Measurements from ENCODE around the gene CZIB. TPM values are rescaled to one million over a fixed set of nuclear protein-coding genes. Genes with fewer than 3 reads are reported as not detected.

CZIB gene
- total and polyA plus RNA-seq, 2 of the 13 experiments (the other 11 are each of a cell fraction or from before 2014, with no cell fraction given) = 49.2 to 67.0 TPM

- TF ChIP-seq, protein P1, sequence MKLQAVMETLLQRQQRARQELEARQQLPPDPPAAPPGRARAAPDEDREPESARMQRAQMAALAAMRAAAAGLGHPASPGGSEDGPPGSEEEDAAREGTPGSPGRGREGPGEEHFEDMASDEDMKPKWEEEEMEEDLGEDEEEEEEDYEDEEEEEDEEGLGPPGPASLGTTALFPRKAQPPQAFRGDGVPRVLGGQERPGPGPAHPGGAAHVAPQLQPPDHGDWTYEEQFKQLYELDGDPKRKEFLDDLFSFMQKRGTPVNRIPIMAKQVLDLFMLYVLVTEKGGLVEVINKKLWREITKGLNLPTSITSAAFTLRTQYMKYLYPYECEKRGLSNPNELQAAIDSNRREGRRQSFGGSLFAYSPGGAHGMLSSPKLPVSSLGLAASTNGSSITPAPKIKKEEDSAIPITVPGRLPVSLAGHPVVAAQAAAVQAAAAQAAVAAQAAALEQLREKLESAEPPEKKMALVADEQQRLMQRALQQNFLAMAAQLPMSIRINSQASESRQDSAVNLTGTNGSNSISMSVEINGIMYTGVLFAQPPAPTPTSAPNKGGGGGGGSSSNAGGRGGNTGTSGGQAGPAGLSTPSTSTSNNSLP (IDR thresholded peaks at IDR 0.05; ENCODE audit: low read depth, low read length) = 0 out of 2 replicates have a peak, but pooled peaks have one; percentile 31
- TF ChIP-seq, protein P2, sequence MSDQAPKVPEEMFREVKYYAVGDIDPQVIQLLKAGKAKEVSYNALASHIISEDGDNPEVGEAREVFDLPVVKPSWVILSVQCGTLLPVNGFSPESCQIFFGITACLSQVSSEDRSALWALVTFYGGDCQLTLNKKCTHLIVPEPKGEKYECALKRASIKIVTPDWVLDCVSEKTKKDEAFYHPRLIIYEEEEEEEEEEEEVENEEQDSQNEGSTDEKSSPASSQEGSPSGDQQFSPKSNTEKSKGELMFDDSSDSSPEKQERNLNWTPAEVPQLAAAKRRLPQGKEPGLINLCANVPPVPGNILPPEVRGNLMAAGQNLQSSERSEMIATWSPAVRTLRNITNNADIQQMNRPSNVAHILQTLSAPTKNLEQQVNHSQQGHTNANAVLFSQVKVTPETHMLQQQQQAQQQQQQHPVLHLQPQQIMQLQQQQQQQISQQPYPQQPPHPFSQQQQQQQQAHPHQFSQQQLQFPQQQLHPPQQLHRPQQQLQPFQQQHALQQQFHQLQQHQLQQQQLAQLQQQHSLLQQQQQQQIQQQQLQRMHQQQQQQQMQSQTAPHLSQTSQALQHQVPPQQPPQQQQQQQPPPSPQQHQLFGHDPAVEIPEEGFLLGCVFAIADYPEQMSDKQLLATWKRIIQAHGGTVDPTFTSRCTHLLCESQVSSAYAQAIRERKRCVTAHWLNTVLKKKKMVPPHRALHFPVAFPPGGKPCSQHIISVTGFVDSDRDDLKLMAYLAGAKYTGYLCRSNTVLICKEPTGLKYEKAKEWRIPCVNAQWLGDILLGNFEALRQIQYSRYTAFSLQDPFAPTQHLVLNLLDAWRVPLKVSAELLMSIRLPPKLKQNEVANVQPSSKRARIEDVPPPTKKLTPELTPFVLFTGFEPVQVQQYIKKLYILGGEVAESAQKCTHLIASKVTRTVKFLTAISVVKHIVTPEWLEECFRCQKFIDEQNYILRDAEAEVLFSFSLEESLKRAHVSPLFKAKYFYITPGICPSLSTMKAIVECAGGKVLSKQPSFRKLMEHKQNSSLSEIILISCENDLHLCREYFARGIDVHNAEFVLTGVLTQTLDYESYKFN (CRISPR knock-in tag; conservative IDR thresholded peaks at IDR 0.05) = peak; percentile 88
- no peak; the same call in 1 of the 2 replicates for TF ChIP-seq ZNF547 (CRISPR knock-in tag; IDR thresholded peaks at IDR 0.05)
- peak; percentile 62; the same call in 1 of the 2 replicates for TF ChIP-seq ARID5B (CRISPR knock-in tag; IDR thresholded peaks at IDR 0.05)
- TF ChIP-seq, protein P3, sequence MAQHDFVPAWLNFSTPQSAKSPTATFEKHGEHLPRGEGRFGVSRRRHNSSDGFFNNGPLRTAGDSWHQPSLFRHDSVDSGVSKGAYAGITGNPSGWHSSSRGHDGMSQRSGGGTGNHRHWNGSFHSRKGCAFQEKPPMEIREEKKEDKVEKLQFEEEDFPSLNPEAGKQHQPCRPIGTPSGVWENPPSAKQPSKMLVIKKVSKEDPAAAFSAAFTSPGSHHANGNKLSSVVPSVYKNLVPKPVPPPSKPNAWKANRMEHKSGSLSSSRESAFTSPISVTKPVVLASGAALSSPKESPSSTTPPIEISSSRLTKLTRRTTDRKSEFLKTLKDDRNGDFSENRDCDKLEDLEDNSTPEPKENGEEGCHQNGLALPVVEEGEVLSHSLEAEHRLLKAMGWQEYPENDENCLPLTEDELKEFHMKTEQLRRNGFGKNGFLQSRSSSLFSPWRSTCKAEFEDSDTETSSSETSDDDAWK (CRISPR knock-in tag; IDR thresholded peaks at IDR 0.05) = no peak
- TF ChIP-seq GZF1 (CRISPR knock-in tag; IDR thresholded peaks at IDR 0.05) = 0 out of 2 replicates have a peak, but pooled peaks have one; percentile 43
- peak; percentile 76; the same call in 1 of the 2 replicates for TF ChIP-seq ZNF292 (CRISPR knock-in tag; IDR thresholded peaks at IDR 0.05; ENCODE audit: borderline replicate concordance, low read depth)
- TF ChIP-seq ELF3 (CRISPR knock-in tag; IDR thresholded peaks at IDR 0.05) = peak; percentile 6; the same call in 1 of the 2 replicates
- no peak for TF ChIP-seq ZNF446 (CRISPR knock-in tag; IDR thresholded peaks at IDR 0.05)
- peak; percentile 24 for TF ChIP-seq TEAD3 (CRISPR knock-in tag; optimal IDR thresholded peaks at IDR 0.05; ENCODE audit: borderline replicate concordance)
- peak; percentile 26; the same call in 1 of the 2 replicates for TF ChIP-seq JUN (CRISPR knock-in tag; IDR thresholded peaks at IDR 0.05)
- peak; percentile 31; the same call in 1 of the 2 replicates for TF ChIP-seq HMG20A (CRISPR knock-in tag; IDR thresholded peaks at IDR 0.05; ENCODE audit: borderline replicate concordance)
- no peak for TF ChIP-seq NRL (CRISPR knock-in tag; IDR thresholded peaks at IDR 0.05; ENCODE audit: borderline replicate concordance)
- TF ChIP-seq NR2F6 (IDR thresholded peaks at IDR 0.05) = peak; percentile 69
- peak; percentile 72 for TF ChIP-seq NR2F6 (CRISPR knock-in tag; IDR thresholded peaks at IDR 0.05)
- TF ChIP-seq NCOR1 (IDR thresholded peaks at IDR 0.05; ENCODE audit: borderline replicate concordance, low read length) = 0 out of 2 replicates have a peak, but pooled peaks have one; percentile 75
- no peak for TF ChIP-seq LCORL (IDR thresholded peaks at IDR 0.05)
- peak; percentile 81 for TF ChIP-seq LCORL (CRISPR knock-in tag; IDR thresholded peaks at IDR 0.05)
- TF ChIP-seq SOX13 (IDR thresholded peaks at IDR 0.05) = no peak
- TF ChIP-seq SOX13 (CRISPR knock-in tag; conservative IDR thresholded peaks at IDR 0.05 in 1 of 2, IDR thresholded peaks at IDR 0.05 in 1 of 2) = peak in 1 of 2 experiments; percentile 36; a peak in 1 of 4 replicates
- TF ChIP-seq RARA (CRISPR knock-in tag; IDR thresholded peaks at IDR 0.05) = peak; percentile 80
These were observed 24.4 kb downstream of the CZIB start (continued) for GRCh38 chr1:53196017-53196484.

All from HepG2 (cell line).